Head of caudate nucleus (tissue), 42 donors: Measurements from ENCODE around the gene NKX6-1.

Source experiments
- DNase-seq, 42 donors: peaks; one replicate each; pipeline versions ENCODE4 v3.0.0 to v3.0.0-alpha.2; 2020 to 2021; ENCODE audit warnings: mixed read lengths in 7 of 42
- intact Hi-C: fragments of 100-400 bp; cut with DNase I; formaldehyde crosslinking; loops from one replicate; pipeline ENCODE4 v1.15.0; 2022

The NKX6-1 gene

GRCh38 chr4:84482564-84483563, 16.2 kb downstream of the NKX6-1 start:
- intact Hi-C loops, result no loop called here
- DNase-seq, result no peak

DNA sequence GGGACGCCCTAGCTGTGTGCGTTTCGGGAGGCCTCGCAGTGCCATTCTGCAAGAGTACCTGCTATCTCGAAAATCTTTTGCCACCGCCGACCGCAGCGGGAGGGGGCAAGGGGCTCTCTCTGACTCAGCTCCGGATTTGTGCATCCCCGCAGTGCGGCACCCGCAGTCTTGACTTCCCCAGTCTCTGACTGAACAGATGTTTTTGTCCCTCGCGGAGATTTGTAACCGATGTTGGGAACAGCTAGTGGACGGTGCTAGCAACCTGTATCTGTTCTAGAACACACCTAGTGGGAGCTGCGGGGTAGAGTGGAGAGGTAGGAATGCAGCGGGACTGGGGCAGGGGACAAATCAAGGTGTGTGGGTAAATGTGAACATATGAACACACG, 17.2 kb downstream of the NKX6-1 start:
- DNase-seq, result no peak
- intact Hi-C loops, result no loop called here

DNA sequence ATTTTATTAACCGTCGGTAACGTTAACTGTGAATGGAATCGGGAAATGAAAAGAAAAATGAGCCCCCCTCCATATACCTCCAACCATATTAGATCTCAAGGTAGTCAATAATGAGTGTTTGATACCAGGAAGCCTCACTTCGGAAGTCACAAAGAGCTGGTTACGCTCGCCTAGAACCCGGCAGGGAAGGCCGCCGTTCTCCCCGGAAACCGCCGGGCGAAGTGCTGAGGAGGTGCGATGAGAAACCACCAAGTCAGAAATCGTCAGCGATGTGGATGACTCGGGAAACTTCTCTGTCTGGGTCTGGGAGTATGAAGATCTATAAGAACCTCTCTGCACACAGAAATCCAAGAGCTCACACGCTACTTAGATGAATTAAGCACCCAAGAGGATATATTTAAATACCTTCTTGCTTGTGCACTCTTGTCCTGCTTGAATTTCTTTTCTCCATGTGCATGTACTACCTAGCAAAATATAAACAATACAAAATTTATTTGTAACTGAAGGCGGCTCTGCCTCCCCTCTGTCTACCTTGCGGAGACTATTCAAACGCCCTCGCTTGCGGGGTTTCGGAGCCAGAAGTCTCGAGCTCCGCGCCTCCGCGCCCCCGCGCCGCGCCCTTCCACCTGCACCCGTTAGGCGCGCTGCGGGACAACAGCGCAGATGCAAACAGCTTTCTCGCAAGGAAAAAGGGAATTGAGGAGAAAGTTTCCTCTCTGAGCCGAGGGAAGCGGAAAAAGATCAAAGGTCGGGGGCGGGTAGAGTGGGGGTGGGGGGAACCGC, 17.8 kb downstream of the NKX6-1 start:
- intact Hi-C loops, result no loop called here

GRCh38 chr4:84480082-84480481, 19.0 kb downstream of the NKX6-1 start:
- intact Hi-C loops, result no loop called here
- DNase-seq, result no peak

More for the DNA sequence above, 17.8 kb downstream of the NKX6-1 start:
- no peak for DNase-seq

DNA sequence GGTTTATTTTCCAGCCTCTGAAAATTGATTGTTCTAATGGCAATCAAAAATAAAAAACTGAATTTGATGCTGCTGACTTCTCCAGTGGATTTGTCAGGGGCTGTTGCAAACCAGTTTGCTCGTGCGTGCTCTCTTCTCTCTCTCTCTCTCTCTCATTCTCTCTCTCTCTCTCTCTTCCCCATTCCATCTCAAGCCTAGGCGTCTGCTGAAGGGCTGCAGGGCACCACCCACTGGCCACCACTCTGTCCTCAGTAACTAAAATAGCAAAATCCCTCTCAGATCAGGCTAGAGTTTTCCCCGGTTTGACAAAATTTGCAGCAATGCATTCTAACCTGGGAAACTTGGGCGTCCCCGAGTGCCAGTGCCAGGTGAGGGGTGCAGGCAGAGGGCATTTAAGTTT, 19.4 kb downstream of the NKX6-1 start:
- no peak for DNase-seq
- intact Hi-C loops, result no loop called here

DNA sequence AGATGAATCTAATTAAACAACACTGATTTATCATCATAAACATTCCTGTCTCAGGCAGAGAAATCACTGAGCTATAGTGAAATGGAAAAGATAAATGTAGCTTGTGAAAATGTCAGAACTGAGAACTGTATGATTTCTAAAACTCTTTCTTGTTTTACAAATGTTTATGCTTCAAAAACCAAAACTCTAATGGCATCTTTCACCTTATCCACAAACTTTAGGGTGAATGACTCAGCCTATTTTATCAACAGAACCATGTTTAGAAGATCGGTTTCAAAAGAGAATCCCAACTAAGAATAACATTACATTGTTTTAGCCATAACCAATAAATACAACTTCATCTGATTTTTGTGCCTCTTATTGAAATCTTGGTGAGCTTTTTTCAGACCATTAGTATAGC, 21.4 kb downstream of the NKX6-1 start:
- intact Hi-C loops, result no loop called here
- DNase-seq, result no peak

DNA sequence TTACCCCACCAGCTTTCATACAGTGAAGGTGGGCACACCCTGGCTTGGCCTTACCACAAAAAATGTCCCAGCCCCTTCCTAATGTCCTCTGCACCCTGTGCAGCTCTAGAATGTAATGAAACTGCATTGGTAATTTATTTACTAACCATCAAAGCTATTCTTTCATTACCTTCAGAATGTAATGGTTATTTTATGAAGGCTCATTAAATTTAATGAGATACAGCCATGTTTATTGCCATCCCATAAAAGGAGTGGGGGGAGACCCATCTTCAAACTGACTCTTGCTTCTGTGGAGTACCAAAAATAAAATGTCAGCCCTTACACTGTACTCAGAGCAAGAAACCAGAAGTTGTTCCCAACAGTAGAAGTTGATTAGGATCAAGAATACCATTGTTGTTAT, 25.0 kb downstream of the NKX6-1 start:
- intact Hi-C loops, result no loop called here
- DNase-seq, result no peak

DNA sequence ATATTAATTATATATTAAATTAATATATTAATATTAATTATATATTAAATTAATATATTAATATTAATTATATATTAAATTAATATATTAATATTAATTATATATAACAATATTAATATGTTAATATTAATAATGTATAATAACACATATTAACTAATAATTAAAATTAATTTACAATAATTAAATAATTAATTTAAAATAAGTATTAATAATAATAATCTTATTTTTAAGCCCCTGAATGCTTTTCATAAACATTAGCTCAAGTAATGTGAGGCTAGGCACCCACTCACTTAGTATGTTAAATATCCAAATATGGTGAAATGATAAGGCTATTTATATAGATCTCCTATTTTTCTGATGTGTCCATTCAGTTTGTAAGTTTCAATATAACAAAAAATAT, 26.9 kb downstream of the NKX6-1 start:
- intact Hi-C loops, result no loop called here

GRCh38 chr4:84470204-84470785, 28.8 kb downstream of the NKX6-1 start:
- intact Hi-C loops, result no loop called here
- DNase-seq, result no peak

More for the DNA sequence above, 26.9 kb downstream of the NKX6-1 start:
- DNase-seq, result no peak

DNA sequence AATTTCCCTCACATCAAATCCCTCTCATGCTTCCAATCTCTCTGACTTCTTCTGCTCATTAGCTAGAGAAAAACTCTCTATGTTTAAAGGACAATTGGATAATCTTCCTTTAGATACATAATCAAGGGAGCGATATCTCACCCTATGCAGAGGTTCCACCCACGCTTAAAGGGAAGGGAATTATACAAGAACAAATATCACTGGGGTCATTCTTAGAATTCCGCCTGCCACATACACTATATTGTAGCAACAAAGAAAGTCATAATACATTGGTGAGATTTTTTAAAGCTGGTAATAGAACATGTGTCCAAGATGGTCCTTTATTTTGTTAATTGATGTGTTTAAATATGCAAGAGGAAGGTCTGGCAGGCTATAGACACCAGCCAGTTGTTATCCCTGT, 31.5 kb downstream of the NKX6-1 start:
- intact Hi-C loops, result no loop called here
- DNase-seq, result no peak

- intact Hi-C loops, result no loop called here
- DNase-seq, result no peak
Measured at GRCh38 chr4:84459783-84460182, 39.3 kb downstream of the NKX6-1 start.

DNA sequence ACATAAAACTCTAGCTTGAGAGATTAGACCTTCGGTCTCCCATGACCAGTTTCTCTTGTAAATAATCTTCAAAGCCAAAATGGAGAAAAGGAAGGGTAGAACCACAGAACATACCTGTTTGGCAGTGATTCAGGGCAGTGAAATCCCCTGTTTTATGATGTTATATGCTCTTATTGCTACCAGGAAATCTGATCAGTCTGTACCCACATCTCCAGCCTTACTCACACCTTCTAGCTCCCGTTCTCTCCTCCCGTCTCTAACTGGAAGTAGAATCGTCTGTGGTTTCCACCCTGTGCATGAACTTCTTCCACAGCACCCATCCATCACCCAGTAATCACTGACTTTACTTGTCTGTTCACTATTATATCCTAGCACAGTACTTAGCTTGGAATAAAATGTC, 42.9 kb downstream of the NKX6-1 start:
- no peak for DNase-seq
- intact Hi-C loops, result no loop called here

DNA sequence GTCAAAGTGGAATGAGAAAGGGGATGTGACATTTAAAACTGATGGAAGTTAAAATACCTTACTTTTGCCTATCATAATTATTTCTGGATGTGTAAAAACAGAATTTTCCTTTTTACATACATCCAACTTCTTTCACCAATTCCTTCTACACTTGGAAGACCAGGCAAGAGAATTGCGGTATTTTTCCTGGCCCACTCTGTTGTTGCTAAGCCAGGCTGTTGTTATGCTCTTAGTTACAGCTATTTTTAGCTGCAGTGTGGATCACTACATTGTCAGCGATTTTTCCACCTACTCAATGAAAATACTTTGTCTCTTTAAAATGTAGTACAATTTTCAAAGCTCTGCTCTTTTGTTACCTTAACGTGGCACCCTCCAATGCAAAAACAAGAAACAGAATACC, 43.4 kb downstream of the NKX6-1 start:
- intact Hi-C loops, result no loop called here
- no peak for DNase-seq

DNA sequence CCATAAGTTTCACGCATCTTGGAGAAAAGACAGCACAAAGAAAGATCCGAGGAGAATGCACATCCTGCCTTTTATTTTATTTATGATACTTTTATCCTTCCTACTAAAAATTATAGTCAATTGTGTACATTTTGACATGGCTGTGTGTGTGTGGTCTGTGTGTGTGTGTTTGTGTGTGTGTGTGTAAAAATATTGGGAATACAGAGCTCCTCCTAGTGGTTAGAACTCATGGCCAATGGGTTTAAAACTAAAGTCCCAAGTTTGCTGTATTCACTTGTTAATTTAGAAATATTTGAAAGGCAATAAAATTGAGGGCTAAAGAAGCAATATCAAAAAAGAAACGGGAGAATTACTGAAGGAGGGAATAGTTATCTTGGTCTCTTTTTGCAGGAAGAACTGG, 47.5 kb downstream of the NKX6-1 start:
- intact Hi-C loops, result no loop called here

GRCh38 chr4:84443523-84443922, 55.6 kb downstream of the NKX6-1 start:
- intact Hi-C loops, result no loop called here
- no peak for DNase-seq

More for the DNA sequence above, 47.5 kb downstream of the NKX6-1 start:
- DNase-seq, result no peak

- DNase-seq, result no peak
Measured at GRCh38 chr4:84442778-84443177, 56.3 kb downstream of the NKX6-1 start.

More at GRCh38 chr4:84442778-84443177, 56.3 kb downstream of the NKX6-1 start:
- intact Hi-C loops, result no loop called here
